Lung (tissue), 12 donors: Measurements from ENCODE around the gene ITPR1. TPM values are rescaled to one million over a fixed set of nuclear protein-coding genes. Genes with fewer than 3 reads are reported as not detected.

ENCODE experiments used
- ATAC-seq: fragments of 200-7000 bp; cut with Tn5 transposase; one replicate; pipeline ENCODE4 v1.9.1; 2020; ENCODE audit warnings: moderate number of reproducible peaks; ENCODE audit not compliant: insufficient read depth, low FRiP score
- DNase-seq, 3 donors: peaks; one replicate each; pipeline ENCODE4 v3.0.0-alpha.2; 2013 to 2017
- H3K27ac ChIP-seq, 2 donors: one replicate each; pipeline ENCODE4 v1.5.1; 2013; ENCODE audit warnings: mild to moderate bottlenecking in 2 of 2, moderate library complexity in 2 of 2, control low read depth in 1 of 2, inconsistent platforms in 1 of 2, low read depth in 1 of 2, low read length in 1 of 2
- H3K27me3 ChIP-seq, 3 donors: one replicate each; pipeline ENCODE4 v1.5.1; 2013; ENCODE audit warnings: low read length in 2 of 3; ENCODE audit not compliant: control insufficient read depth in 3 of 3, insufficient read depth in 3 of 3
- H3K36me3 ChIP-seq, 4 donors: one replicate each; pipeline ENCODE4 v1.5.1; 2013; ENCODE audit warnings: low read length in 4 of 4, mild to moderate bottlenecking in 1 of 4, moderate library complexity in 1 of 4; ENCODE audit not compliant: control insufficient read depth in 4 of 4, insufficient read depth in 4 of 4
- H3K4me1 ChIP-seq, 5 donors: one replicate each; pipeline ENCODE4 v1.5.1; 2013; ENCODE audit warnings: low read length in 5 of 5, mild to moderate bottlenecking in 2 of 5, moderate library complexity in 1 of 5; ENCODE audit not compliant: control insufficient read depth in 5 of 5, insufficient read depth in 5 of 5
- H3K4me3 ChIP-seq: one replicate; pipeline ENCODE4 v1.5.1; 2013; ENCODE audit warnings: mild to moderate bottlenecking, control low read depth, moderate library complexity
- H3K9ac ChIP-seq, 2 donors: one replicate each; pipeline ENCODE4 v1.5.1; 2013; ENCODE audit warnings: low read length in 2 of 2, control low read depth in 1 of 2; ENCODE audit not compliant: insufficient read depth in 1 of 2
- H3K9me3 ChIP-seq, 4 donors: one replicate each; pipeline ENCODE4 v1.5.1; 2013; ENCODE audit warnings: low read length in 3 of 4, mild to moderate bottlenecking in 1 of 4, moderate library complexity in 1 of 4; ENCODE audit not compliant: control insufficient read depth in 4 of 4, insufficient read depth in 3 of 4
- CTCF ChIP-seq: IDR thresholded peaks from 2 replicates; pipeline ENCODE4 v1.5.1; 2012; ENCODE audit warnings: mild to moderate bottlenecking; ENCODE audit errors: control extremely low read depth, extremely low read depth
- WGBS, 2 donors: extraction: QIAGEN DNeasy Blood & Tissue Kit; methylation state at CpG; one replicate each; pipeline ENCODE4 v1.1.7; 2013; 5-methylcytosine and 5-hydroxymethylcytosine counted together
- polyA plus RNA-seq, 2 donors: library from polyadenylated mRNA; stranded (reverse); fragments of 200-250 nt; gene quantifications; one replicate each; pipeline ENCODE4 v1.2.1, GENCODE V29; 2013
- total RNA-seq, 2 donors: library from RNA; depleted of rRNA in 1 of 2; stranded (reverse); fragments of >200 nt in 1 of 2; gene quantifications; one replicate each; pipeline ENCODE4 v1.2.1, GENCODE V29; 2014 to 2021
- donor health status: control.
- donor health status: control.
- donor health status: Bipolar disorder and iron deficiency.
- donor health status: healthy.
- donor health status: DM: yes; HTN: yes; CAD: no.

ITPR1 gene
- total and polyA plus RNA-seq, 4 donors: 12.4 to 152 (median 44.1) TPM

- 97% methylated on average over 7 of the region's 7 CpGs for WGBS, 2 donors
- H3K9me3 ChIP-seq: peaks cover 0 to 2% (median 0%) of the 10 kb centered on the region in 4 donors
- TF ChIP-seq CTCF: no peak
- H3K36me3 ChIP-seq: peaks cover 0 to 5% (median 0%) of the 10 kb centered on the region in 4 donors
- no peak overlapping the region for H3K9ac ChIP-seq
- DNase-seq (no peak), ATAC-seq (no peak)
- H3K27ac ChIP-seq: no peak overlapping the region
- peaks cover 3 to 15% (median 13%) of the 10 kb centered on the region in 5 donors for H3K4me1 ChIP-seq
- no peaks in the 10 kb centered on the region for H3K27me3 ChIP-seq
- H3K4me3 ChIP-seq: no peak overlapping the region
Observed at GRCh38 chr3:4522947-4523346, 29.8 kb downstream of the ITPR1 start.

- peak overlapping the region in 1 of 2 donors; percentile 17 for H3K27ac ChIP-seq
- peaks cover 5 to 25% (median 15%) of the 10 kb centered on the region in 5 donors for H3K4me1 ChIP-seq
- DNase-seq: peak; percentile 73 to 91 (median 83)
- no peak overlapping the region for H3K4me3 ChIP-seq
- 50 to 52% methylated on average over 12 of the region's 12 CpGs for WGBS, 2 donors
- H3K27me3 ChIP-seq: no peaks in the 10 kb centered on the region
- H3K9ac ChIP-seq: no peak overlapping the region
- no peak for TF ChIP-seq CTCF
- peaks cover 0 to 2% (median 0%) of the 10 kb centered on the region in 4 donors for H3K9me3 ChIP-seq
- ATAC-seq: no peak
- H3K36me3 ChIP-seq: peaks cover 0 to 5% (median 0%) of the 10 kb centered on the region in 4 donors
Observed at GRCh38 chr3:4523710-4524698, 30.9 kb downstream of the ITPR1 start.

- peaks cover 0 to 3% (median 0%) of the 10 kb centered on the region in 4 donors for H3K36me3 ChIP-seq
- H3K9ac ChIP-seq: no peak overlapping the region
- H3K27me3 ChIP-seq: no peaks in the 10 kb centered on the region
- no peak overlapping the region for H3K4me3 ChIP-seq
- H3K4me1 ChIP-seq: peaks cover 5 to 27% (median 15%) of the 10 kb centered on the region in 5 donors
- 44 to 70% methylated on average over 3 of the region's 3 CpGs for WGBS, 2 donors
- DNase-seq (no peak), ATAC-seq (no peak)
- H3K27ac ChIP-seq: no peak overlapping the region
- peaks cover 0 to 2% (median 0%) of the 10 kb centered on the region in 4 donors for H3K9me3 ChIP-seq
- no peak for TF ChIP-seq CTCF
Observed at GRCh38 chr3:4525560-4526223, 32.5 kb downstream of the ITPR1 start.
